Measurements from ENCODE around the gene EML6.
"Not testable (repeated sequence)": the region's sequence is repeated elsewhere in the genome, so short reads cannot be mapped to it uniquely, and the experiment has no call there.

The EML6 gene

GRCh38 chr2:54695378-54695777, 28.1 kb upstream of the EML6 start:
- H3K4me1 Mint-ChIP-seq (ENCODE audit: low read depth) = peaks cover 2% of the 10 kb centered on the region
- no peak overlapping the region for H3K4me3 Mint-ChIP-seq
- peaks cover 2% of the 10 kb centered on the region for H3K36me3 Mint-ChIP-seq (ENCODE audit: low read depth)
- H3K27ac Mint-ChIP-seq = no peak overlapping the region
- no peak for DNase-seq (ENCODE audit: low spot score)
- peaks cover 25% of the 10 kb centered on the region for H3K27me3 Mint-ChIP-seq (ENCODE audit: low read depth)
- no peaks in the 10 kb centered on the region for H3K9me3 Mint-ChIP-seq

- no peak for DNase-seq (ENCODE audit: low spot score)
- peaks cover 46% of the 10 kb centered on the region for H3K27me3 Mint-ChIP-seq (ENCODE audit: low read depth)
- H3K36me3 Mint-ChIP-seq (ENCODE audit: low read depth) = peaks cover 2% of the 10 kb centered on the region
- no peaks in the 10 kb centered on the region for H3K9me3 Mint-ChIP-seq
- peaks cover 2% of the 10 kb centered on the region for H3K4me1 Mint-ChIP-seq (ENCODE audit: low read depth)
- H3K27ac Mint-ChIP-seq = no peak overlapping the region
- H3K4me3 Mint-ChIP-seq = no peak overlapping the region
Observed at GRCh38 chr2:54697934-54698333, 25.5 kb upstream of the EML6 start.

- H3K36me3 Mint-ChIP-seq (ENCODE audit: low read depth); H3K9me3 Mint-ChIP-seq; DNase-seq (ENCODE audit: low spot score); H3K27ac Mint-ChIP-seq; H3K4me3 Mint-ChIP-seq; H3K4me1 Mint-ChIP-seq (ENCODE audit: low read depth): not testable (repeated sequence)
- peaks cover 47% of the 10 kb centered on the region for H3K27me3 Mint-ChIP-seq (ENCODE audit: low read depth)
Observed at GRCh38 chr2:54698926-54699325, 24.5 kb upstream of the EML6 start.

- peaks cover 47% of the 10 kb centered on the region for H3K27me3 Mint-ChIP-seq (ENCODE audit: low read depth)
- H3K4me3 Mint-ChIP-seq = no peak overlapping the region
- H3K4me1 Mint-ChIP-seq (ENCODE audit: low read depth) = peaks cover 3% of the 10 kb centered on the region
- H3K27ac Mint-ChIP-seq = no peak overlapping the region
- no peaks in the 10 kb centered on the region for H3K9me3 Mint-ChIP-seq
- DNase-seq (ENCODE audit: low spot score) = no peak
- H3K36me3 Mint-ChIP-seq (ENCODE audit: low read depth) = peaks cover 2% of the 10 kb centered on the region
Observed at GRCh38 chr2:54699665-54700064, 23.8 kb upstream of the EML6 start.

- Mint-ChIP-seq H3K4me3 (no peak overlapping the region), H3K27ac (no peak overlapping the region), H3K27me3 (ENCODE audit: low read depth) (peaks cover 46% of the 10 kb centered on the region), H3K4me1 (ENCODE audit: low read depth) (peaks cover 8% of the 10 kb centered on the region), H3K36me3 (ENCODE audit: low read depth) (peaks cover 2% of the 10 kb centered on the region), H3K9me3 (no peaks in the 10 kb centered on the region)
- DNase-seq (ENCODE audit: low spot score) = no peak
Observed at GRCh38 chr2:54701029-54701428, 22.4 kb upstream of the EML6 start.

- Mint-ChIP-seq H3K4me1 (ENCODE audit: low read depth) (peaks cover 18% of the 10 kb centered on the region), H3K4me3 (no peak overlapping the region), H3K9me3 (no peaks in the 10 kb centered on the region), H3K27me3 (ENCODE audit: low read depth) (peaks cover 50% of the 10 kb centered on the region), H3K36me3 (ENCODE audit: low read depth) (peaks cover 2% of the 10 kb centered on the region), H3K27ac (no peak overlapping the region)
- no peak for DNase-seq (ENCODE audit: low spot score)
Observed at GRCh38 chr2:54704238-54704637, 19.2 kb upstream of the EML6 start.

GRCh38 chr2:54704688-54705605, 18.5 kb upstream of the EML6 start:
- no peak for DNase-seq (ENCODE audit: low spot score)
- Mint-ChIP-seq H3K27ac (no peak overlapping the region), H3K4me3 (no peak overlapping the region), H3K4me1 (ENCODE audit: low read depth) (peaks cover 18% of the 10 kb centered on the region), H3K9me3 (no peaks in the 10 kb centered on the region), H3K36me3 (ENCODE audit: low read depth) (peaks cover 2% of the 10 kb centered on the region), H3K27me3 (ENCODE audit: low read depth) (peaks cover 54% of the 10 kb centered on the region)

- Mint-ChIP-seq H3K9me3 (no peaks in the 10 kb centered on the region), H3K4me3 (no peak overlapping the region), H3K4me1 (ENCODE audit: low read depth) (peaks cover 18% of the 10 kb centered on the region), H3K27ac (no peak overlapping the region), H3K36me3 (ENCODE audit: low read depth) (no peaks in the 10 kb centered on the region), H3K27me3 (ENCODE audit: low read depth) (peaks cover 50% of the 10 kb centered on the region)
- no peak for DNase-seq (ENCODE audit: low spot score)
Observed at GRCh38 chr2:54706622-54707021, 16.8 kb upstream of the EML6 start.

GRCh38 chr2:54708584-54709335, 14.7 kb upstream of the EML6 start:
- Mint-ChIP-seq H3K27ac (no peak overlapping the region), H3K9me3 (no peaks in the 10 kb centered on the region), H3K4me3 (peak overlapping the region; percentile 48), H3K27me3 (ENCODE audit: low read depth) (peaks cover 52% of the 10 kb centered on the region), H3K4me1 (ENCODE audit: low read depth) (peaks cover 18% of the 10 kb centered on the region), H3K36me3 (ENCODE audit: low read depth) (no peaks in the 10 kb centered on the region)
- DNase-seq (ENCODE audit: low spot score) = no peak

GRCh38 chr2:54709336-54709809, 14.1 kb upstream of the EML6 start:
- Mint-ChIP-seq H3K4me1 (ENCODE audit: low read depth) (peaks cover 15% of the 10 kb centered on the region), H3K9me3 (no peaks in the 10 kb centered on the region), H3K4me3 (peak overlapping the region; percentile 48), H3K36me3 (ENCODE audit: low read depth) (no peaks in the 10 kb centered on the region), H3K27ac (no peak overlapping the region), H3K27me3 (ENCODE audit: low read depth) (peaks cover 53% of the 10 kb centered on the region)
- no peak for DNase-seq (ENCODE audit: low spot score)

- Mint-ChIP-seq H3K9me3 (no peaks in the 10 kb centered on the region), H3K4me3 (no peak overlapping the region), H3K4me1 (ENCODE audit: low read depth) (peaks cover 11% of the 10 kb centered on the region), H3K36me3 (ENCODE audit: low read depth) (no peaks in the 10 kb centered on the region), H3K27ac (no peak overlapping the region), H3K27me3 (ENCODE audit: low read depth) (peaks cover 59% of the 10 kb centered on the region)
- DNase-seq (ENCODE audit: low spot score) = no peak
Observed at GRCh38 chr2:54710216-54710615, 13.2 kb upstream of the EML6 start.

- Mint-ChIP-seq H3K4me1 (ENCODE audit: low read depth) (peaks cover 8% of the 10 kb centered on the region), H3K36me3 (ENCODE audit: low read depth) (no peaks in the 10 kb centered on the region), H3K27me3 (ENCODE audit: low read depth) (peaks cover 71% of the 10 kb centered on the region), H3K27ac (no peak overlapping the region), H3K4me3 (no peak overlapping the region), H3K9me3 (no peaks in the 10 kb centered on the region)
- no peak for DNase-seq (ENCODE audit: low spot score)
Observed at GRCh38 chr2:54712516-54712915, 10.9 kb upstream of the EML6 start.

- no peaks in the 10 kb centered on the region for H3K9me3 Mint-ChIP-seq
- H3K36me3 Mint-ChIP-seq (ENCODE audit: low read depth) = no peaks in the 10 kb centered on the region
- no peak overlapping the region for H3K27ac Mint-ChIP-seq
- no peaks in the 10 kb centered on the region for H3K4me1 Mint-ChIP-seq (ENCODE audit: low read depth)
- H3K27me3 Mint-ChIP-seq (ENCODE audit: low read depth) = peaks cover 70% of the 10 kb centered on the region
- no peak for DNase-seq (ENCODE audit: low spot score)
- no peak overlapping the region for H3K4me3 Mint-ChIP-seq
Observed at GRCh38 chr2:54714996-54715395, 8.5 kb upstream of the EML6 start.

GRCh38 chr2:54716375-54716774, 7.1 kb upstream of the EML6 start:
- Mint-ChIP-seq H3K4me3 (no peak overlapping the region), H3K36me3 (ENCODE audit: low read depth) (no peaks in the 10 kb centered on the region), H3K4me1 (ENCODE audit: low read depth) (no peaks in the 10 kb centered on the region), H3K27ac (no peak overlapping the region), H3K27me3 (ENCODE audit: low read depth) (peaks cover 72% of the 10 kb centered on the region), H3K9me3 (no peaks in the 10 kb centered on the region)
- no peak for DNase-seq (ENCODE audit: low spot score)
